ENCODE results near the gene MMP25.

The MMP25 gene

DNA sequence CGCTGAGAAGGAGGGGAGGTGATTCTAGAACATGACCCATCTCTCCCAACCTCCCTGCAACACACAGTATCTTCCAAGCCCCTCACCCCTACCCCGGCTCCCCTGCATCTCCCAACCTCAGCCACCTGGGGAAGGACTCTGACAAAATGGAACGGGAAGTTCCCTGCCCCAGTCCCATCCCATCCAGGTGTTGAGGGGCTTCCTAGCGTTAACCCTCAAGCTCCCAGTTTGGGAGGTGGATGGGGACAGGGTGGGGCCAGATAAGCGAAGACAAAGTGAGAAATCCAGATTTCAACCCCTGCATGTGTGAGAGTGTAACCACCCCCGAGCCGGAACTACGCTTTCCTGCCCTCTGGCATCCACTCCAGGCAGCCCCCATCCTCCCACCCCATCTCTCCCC, 50.9 kb downstream of the MMP25 start:
- no peak for DNase-seq

DNA sequence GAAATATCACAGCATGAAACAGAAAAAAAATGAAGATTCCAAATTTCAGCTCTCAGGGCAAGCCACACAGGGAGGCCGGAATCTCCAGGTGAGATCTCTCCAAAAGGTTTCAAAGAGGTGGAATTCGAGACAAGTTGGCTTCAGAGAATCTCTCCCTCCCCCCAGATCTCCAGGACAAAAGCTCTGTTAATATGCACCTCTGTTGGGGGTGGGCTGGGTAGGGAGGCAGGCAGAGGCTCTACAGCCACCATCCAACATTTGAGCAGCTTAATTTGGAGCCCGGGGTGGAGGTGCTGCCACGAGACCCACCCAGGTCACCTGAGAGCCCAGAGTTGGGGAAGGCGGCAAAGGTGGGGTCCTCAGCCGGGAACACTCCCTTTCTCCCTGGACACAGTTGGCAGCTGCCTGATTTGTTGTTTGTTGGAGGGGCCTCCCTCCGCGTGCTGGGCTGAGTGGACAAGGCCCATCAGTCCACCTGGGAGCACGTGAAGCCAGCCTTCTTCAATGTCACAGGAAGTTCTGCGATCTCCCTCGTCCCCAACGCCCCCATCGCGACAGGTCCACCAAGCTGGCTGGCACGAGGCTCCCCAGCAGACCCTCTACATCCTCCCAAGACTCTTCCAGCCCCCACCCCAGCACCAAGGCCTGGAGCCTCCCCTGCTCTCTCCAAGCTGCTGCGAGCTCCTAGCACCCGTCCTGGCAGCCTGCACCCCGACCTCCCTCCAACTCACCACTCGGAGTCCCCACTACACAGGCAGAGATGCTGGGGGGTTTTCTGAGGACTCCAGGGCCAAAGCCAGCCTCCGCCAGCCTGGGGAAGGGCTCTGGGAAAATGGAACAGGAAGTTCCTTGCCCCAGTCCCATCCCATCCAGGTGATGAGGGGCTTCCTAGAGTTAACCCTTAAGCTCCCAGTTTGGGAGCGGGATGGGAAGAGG, 52.4 kb downstream of the MMP25 start, which contains the start of gene ZSCAN10:
Gene ZSCAN10, minus strand, starts transcription at position 836 of the 936 bp plus-strand sequence. CDS start 6,357 bp downstream, outside the sequence.
- DNase-seq, result no peak

DNA sequence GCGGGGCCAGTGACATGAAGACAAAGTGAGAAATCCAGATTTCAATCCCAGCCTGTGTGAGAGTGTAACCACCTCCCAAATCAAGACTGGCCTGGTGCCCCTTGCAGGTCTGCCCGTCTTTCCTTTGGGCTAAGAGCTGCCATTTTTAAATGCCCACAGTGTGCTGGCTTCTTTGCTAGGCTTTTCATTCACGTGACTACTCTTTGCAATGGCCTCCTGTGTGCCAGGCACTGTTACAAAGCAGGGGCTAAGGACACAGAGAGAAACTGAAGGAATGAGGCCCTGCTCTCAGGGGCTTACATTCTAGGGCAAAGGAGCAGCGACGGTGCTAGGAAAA, 53.0 kb downstream of the MMP25 start:
- DNase-seq, result no peak

DNA sequence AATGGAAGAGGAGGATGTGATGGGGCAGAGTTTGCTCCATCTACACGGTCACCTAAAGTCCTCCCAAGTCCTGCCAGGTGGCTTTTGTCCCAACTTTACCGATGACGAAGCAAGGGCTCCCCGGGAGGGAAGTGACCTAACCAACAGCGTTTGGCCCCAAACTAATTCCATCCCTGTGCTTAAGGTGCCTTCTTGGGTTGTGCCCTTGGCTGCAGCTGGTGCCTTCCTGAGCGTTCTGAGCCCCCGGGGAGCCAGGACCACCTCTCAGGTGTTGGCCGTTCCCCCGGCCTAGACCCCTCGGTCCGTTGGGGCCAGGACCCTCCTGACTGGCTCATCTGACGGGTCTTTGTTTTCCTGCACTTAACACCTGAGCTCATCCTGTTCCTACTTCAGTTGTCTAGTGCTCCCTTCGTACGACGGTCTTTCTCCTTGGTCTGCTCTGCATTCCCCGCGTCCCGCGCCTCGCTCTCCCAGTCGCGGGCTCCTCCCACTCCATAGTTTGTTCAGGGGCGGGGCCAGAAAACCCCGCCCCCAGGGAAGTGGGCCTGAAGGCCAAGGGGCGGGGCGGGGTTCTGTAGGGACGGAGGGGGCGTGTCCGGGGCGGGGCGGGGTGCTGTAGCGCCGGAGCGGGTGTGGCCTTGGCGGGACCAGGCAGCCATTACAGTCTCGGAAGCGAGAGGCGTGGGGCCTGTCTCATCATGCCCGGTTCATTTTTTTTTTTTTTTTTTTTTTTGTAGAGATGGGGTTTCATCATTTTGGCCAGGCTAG, 53.6 kb downstream of the MMP25 start:
- peak; percentile 87 for DNase-seq

- peak; percentile 17 for DNase-seq
Measured at GRCh38 chr16:3101018-3101840, 54.9 kb downstream of the MMP25 start.

DNA sequence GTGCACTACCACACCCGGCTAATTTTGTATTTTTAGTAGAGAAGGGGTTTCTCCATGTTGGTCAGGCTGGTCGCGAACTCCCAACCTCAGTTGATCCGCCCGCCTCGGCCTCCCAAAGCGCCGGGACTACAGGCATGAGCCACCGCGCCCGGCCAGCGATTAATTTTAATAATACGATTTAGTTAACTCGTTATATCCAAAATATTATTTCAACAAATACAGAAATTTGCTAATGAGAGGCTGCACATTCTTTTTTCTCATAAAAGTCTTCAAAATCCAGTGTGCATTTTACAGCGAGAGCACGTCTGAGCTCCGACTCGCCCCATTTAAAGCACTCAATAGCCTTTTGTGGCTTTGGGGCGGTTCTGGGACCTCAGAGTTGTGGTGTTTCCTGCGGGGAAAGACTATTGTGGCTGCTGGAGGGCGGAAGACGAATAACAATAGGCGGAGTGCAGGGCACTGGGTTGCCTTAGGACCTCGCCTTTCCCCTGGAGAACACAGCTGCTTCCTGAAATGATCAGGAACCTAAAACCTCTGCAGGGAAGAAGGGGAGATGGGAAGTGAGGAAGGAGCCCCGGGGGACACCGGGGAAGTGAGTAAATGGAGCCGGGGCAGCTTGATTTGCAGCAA, 55.6 kb downstream of the MMP25 start:
- no peak for DNase-seq

DNA sequence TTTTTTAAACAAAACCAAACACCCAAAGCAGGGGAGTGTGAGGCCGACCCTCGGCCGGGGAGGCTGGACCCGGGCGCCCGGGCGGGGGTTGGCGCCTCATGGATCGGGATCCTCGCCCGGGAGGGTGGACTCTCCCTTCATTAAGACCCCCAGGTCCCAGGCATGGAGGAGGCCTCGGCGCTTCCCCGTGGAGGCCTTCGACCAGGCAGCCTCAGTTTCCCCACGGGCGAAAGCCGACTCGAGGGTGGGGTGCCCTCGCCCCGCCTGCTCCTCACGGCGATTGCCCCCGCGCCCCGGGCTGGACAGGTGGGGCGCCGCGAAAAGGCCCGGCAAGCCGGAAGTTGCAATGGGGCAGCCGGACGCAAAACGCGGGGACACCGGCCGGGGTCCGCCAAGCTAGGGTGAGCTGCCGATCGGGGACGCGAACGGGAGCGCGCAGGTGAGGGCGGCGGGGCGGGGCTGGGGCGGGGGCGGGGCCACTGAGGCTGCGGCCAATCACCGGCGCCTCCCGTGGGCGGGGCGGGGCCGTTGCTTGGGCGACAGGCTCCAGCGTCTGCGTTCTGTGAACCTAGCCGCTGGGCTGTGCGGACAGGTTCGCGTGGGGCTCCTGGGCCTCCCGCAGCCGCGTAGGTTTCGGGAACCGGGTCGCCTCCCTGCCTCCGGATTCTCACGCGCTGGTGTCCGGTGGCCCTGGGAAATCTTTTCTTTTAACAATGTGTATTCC, 60.0 kb downstream of the MMP25 start:
- DNase-seq, result peak; percentile 88
